ENCODE measurements around the gene MMS19. TPM values are rescaled to one million over a fixed set of nuclear protein-coding genes. Genes with fewer than 3 reads are reported as not detected.

The MMS19 gene
- total and polyA plus RNA-seq, 10 of the 15 experiments (the other 5 are each of a cell fraction or from before 2014, with no cell fraction given): 40.2 to 112 (median 69.0) TPM

DNA sequence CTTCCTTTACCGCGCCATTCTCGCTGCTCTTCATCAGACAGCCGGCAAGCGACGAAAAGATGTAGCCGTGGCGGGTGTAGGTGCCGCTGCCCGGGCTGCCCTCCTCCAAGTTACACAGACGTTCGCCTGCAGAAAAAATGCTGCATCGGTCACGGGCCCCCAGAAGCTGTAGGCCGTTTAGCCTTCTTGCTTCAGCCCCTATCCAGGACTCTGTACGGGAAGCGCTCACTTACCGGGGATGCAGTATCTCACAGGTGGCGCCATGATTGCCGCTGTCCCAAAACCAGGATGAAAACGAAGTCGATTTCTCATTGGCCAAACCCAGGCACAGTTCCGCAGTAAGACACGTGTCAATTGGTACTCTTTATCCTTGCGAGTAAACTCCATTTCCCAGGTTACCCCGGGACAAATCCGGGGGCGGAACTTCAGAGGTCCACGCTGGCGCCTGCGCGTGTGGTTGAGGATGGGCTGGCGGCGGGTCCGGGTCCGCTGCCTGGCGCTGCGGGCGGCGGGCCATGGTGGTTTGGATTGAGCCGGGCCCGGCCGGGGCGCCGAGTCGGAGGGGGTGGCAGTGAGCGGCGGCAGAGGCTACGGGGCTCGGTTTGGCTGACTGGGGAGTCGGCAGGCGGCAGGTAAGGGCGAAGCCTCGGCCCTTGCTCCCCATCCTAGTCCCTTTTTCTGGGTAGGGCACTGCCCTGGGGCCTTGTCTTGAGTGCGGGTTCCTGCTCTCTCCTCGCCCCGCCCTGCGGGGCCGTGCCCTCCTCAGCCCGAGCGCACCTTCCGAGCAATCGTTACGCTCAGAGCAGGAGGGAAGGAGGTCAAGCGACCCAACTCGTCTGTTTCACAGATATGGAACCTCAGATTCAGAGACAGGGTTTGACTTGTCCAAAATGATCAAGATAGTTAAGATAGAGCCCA, 52.2 kb downstream of the MMS19 start, which contains the start of the genes EXOSC1 and ZDHHC16 (continued):
- TF ChIP-seq, protein P1, sequence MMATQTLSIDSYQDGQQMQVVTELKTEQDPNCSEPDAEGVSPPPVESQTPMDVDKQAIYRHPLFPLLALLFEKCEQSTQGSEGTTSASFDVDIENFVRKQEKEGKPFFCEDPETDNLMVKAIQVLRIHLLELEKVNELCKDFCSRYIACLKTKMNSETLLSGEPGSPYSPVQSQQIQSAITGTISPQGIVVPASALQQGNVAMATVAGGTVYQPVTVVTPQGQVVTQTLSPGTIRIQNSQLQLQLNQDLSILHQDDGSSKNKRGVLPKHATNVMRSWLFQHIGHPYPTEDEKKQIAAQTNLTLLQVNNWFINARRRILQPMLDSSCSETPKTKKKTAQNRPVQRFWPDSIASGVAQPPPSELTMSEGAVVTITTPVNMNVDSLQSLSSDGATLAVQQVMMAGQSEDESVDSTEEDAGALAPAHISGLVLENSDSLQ (IDR thresholded peaks at IDR 0.05): peak; percentile 39; the same call in 1 of the 2 replicates
- TF ChIP-seq, protein P2, sequence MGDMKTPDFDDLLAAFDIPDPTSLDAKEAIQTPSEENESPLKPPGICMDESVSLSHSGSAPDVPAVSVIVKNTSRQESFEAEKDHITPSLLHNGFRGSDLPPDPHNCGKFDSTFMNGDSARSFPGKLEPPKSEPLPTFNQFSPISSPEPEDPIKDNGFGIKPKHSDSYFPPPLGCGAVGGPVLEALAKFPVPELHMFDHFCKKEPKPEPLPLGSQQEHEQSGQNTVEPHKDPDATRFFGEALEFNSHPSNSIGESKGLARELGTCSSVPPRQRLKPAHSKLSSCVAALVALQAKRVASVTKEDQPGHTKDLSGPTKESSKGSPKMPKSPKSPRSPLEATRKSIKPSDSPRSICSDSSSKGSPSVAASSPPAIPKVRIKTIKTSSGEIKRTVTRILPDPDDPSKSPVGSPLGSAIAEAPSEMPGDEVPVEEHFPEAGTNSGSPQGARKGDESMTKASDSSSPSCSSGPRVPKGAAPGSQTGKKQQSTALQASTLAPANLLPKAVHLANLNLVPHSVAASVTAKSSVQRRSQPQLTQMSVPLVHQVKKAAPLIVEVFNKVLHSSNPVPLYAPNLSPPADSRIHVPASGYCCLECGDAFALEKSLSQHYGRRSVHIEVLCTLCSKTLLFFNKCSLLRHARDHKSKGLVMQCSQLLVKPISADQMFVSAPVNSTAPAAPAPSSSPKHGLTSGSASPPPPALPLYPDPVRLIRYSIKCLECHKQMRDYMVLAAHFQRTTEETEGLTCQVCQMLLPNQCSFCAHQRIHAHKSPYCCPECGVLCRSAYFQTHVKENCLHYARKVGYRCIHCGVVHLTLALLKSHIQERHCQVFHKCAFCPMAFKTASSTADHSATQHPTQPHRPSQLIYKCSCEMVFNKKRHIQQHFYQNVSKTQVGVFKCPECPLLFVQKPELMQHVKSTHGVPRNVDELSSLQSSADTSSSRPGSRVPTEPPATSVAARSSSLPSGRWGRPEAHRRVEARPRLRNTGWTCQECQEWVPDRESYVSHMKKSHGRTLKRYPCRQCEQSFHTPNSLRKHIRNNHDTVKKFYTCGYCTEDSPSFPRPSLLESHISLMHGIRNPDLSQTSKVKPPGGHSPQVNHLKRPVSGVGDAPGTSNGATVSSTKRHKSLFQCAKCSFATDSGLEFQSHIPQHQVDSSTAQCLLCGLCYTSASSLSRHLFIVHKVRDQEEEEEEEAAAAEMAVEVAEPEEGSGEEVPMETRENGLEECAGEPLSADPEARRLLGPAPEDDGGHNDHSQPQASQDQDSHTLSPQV (IDR thresholded peaks at IDR 0.05): no peak
- TF ChIP-seq MYC (IDR thresholded peaks at IDR 0.05; ENCODE audit: insufficient read depth, insufficient read length, insufficient replicate concordance, low read length, severe bottlenecking) (peak; percentile 39), ETV6 (conservative IDR thresholded peaks at IDR 0.05 in 1 of 2, IDR thresholded peaks at IDR 0.05 in 1 of 2; ENCODE audit: borderline replicate concordance in 1 of 2, low read depth in 1 of 2) (no peak), BHLHE40 (IDR thresholded peaks at IDR 0.05; ENCODE audit: borderline replicate concordance in 1 of 2, low read depth in 2 of 2, low read length in 1 of 2) (peak in 1 of 2 experiments; percentile 48; a peak in 1 of 4 replicates), CEBPB (IDR thresholded peaks at IDR 0.05; ENCODE audit: borderline replicate concordance in 1 of 2, low read depth in 2 of 2, low read length in 2 of 2) (no peak), BCL11A (IDR thresholded peaks at IDR 0.05; ENCODE audit: low read depth, low read length) (no peak), ZNF622 (IDR thresholded peaks at IDR 0.05) (no peak), GABPA (IDR thresholded peaks at IDR 0.05; ENCODE audit: low read depth) (0 out of 2 replicates have a peak, but pooled peaks have one; percentile 28), USF2 (IDR thresholded peaks at IDR 0.05; ENCODE audit: borderline replicate concordance, low read depth, low read length) (peak; percentile 23; the same call in 1 of the 2 replicates), RFX5 (IDR thresholded peaks at IDR 0.05; ENCODE audit: low read depth, low read length) (no peak), BCL3 (IDR thresholded peaks at IDR 0.05; ENCODE audit: borderline replicate concordance, insufficient read depth, low read depth, low read length, poor library complexity, severe bottlenecking) (no peak), RCOR1 (conservative IDR thresholded peaks at IDR 0.05; ENCODE audit: low read depth, low read length) (no peak)
- TF ChIP-seq, protein P3, sequence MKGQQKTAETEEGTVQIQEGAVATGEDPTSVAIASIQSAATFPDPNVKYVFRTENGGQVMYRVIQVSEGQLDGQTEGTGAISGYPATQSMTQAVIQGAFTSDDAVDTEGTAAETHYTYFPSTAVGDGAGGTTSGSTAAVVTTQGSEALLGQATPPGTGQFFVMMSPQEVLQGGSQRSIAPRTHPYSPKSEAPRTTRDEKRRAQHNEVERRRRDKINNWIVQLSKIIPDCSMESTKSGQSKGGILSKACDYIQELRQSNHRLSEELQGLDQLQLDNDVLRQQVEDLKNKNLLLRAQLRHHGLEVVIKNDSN (IDR thresholded peaks at IDR 0.05; ENCODE audit: borderline replicate concordance, extremely low read length, insufficient read depth, low read depth, low read length): peak; percentile 21
- TF ChIP-seq, protein P4, sequence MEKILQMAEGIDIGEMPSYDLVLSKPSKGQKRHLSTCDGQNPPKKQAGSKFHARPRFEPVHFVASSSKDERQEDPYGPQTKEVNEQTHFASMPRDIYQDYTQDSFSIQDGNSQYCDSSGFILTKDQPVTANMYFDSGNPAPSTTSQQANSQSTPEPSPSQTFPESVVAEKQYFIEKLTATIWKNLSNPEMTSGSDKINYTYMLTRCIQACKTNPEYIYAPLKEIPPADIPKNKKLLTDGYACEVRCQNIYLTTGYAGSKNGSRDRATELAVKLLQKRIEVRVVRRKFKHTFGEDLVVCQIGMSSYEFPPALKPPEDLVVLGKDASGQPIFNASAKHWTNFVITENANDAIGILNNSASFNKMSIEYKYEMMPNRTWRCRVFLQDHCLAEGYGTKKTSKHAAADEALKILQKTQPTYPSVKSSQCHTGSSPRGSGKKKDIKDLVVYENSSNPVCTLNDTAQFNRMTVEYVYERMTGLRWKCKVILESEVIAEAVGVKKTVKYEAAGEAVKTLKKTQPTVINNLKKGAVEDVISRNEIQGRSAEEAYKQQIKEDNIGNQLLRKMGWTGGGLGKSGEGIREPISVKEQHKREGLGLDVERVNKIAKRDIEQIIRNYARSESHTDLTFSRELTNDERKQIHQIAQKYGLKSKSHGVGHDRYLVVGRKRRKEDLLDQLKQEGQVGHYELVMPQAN (conservative IDR thresholded peaks at IDR 0.05): peak; percentile 85
